Lung (tissue), 12 donors: ENCODE data around the gene VPS16. TPM values are rescaled to one million over a fixed set of nuclear protein-coding genes. Genes with fewer than 3 reads are reported as not detected.

Experiments
- ATAC-seq: fragments of 200-7000 bp; cut with Tn5 transposase; one replicate; pipeline ENCODE4 v1.9.1; 2020; ENCODE audit warnings: moderate number of reproducible peaks; ENCODE audit not compliant: insufficient read depth, low FRiP score
- DNase-seq, 3 donors: peaks; one replicate each; pipeline ENCODE4 v3.0.0-alpha.2; 2013 to 2017
- H3K27ac ChIP-seq, 2 donors: one replicate each; pipeline ENCODE4 v1.5.1; 2013; ENCODE audit warnings: mild to moderate bottlenecking in 2 of 2, moderate library complexity in 2 of 2, control low read depth in 1 of 2, inconsistent platforms in 1 of 2, low read depth in 1 of 2, low read length in 1 of 2
- H3K27me3 ChIP-seq, 3 donors: one replicate each; pipeline ENCODE4 v1.5.1; 2013; ENCODE audit warnings: low read length in 2 of 3; ENCODE audit not compliant: control insufficient read depth in 3 of 3, insufficient read depth in 3 of 3
- H3K36me3 ChIP-seq, 4 donors: one replicate each; pipeline ENCODE4 v1.5.1; 2013; ENCODE audit warnings: low read length in 4 of 4, mild to moderate bottlenecking in 1 of 4, moderate library complexity in 1 of 4; ENCODE audit not compliant: control insufficient read depth in 4 of 4, insufficient read depth in 4 of 4
- H3K4me1 ChIP-seq, 5 donors: one replicate each; pipeline ENCODE4 v1.5.1; 2013; ENCODE audit warnings: low read length in 5 of 5, mild to moderate bottlenecking in 2 of 5, moderate library complexity in 1 of 5; ENCODE audit not compliant: control insufficient read depth in 5 of 5, insufficient read depth in 5 of 5
- H3K4me3 ChIP-seq: one replicate; pipeline ENCODE4 v1.5.1; 2013; ENCODE audit warnings: mild to moderate bottlenecking, control low read depth, moderate library complexity
- H3K9ac ChIP-seq, 2 donors: one replicate each; pipeline ENCODE4 v1.5.1; 2013; ENCODE audit warnings: low read length in 2 of 2, control low read depth in 1 of 2; ENCODE audit not compliant: insufficient read depth in 1 of 2
- H3K9me3 ChIP-seq, 4 donors: one replicate each; pipeline ENCODE4 v1.5.1; 2013; ENCODE audit warnings: low read length in 3 of 4, mild to moderate bottlenecking in 1 of 4, moderate library complexity in 1 of 4; ENCODE audit not compliant: control insufficient read depth in 4 of 4, insufficient read depth in 3 of 4
- CTCF ChIP-seq: IDR thresholded peaks from 2 replicates; pipeline ENCODE4 v1.5.1; 2012; ENCODE audit warnings: mild to moderate bottlenecking; ENCODE audit errors: control extremely low read depth, extremely low read depth
- WGBS, 2 donors: extraction: QIAGEN DNeasy Blood & Tissue Kit; methylation state at CpG; one replicate each; pipeline ENCODE4 v1.1.7; 2013; 5-methylcytosine and 5-hydroxymethylcytosine counted together
- polyA plus RNA-seq, 2 donors: library from polyadenylated mRNA; stranded (reverse); fragments of 200-250 nt; gene quantifications; one replicate each; pipeline ENCODE4 v1.2.1, GENCODE V29; 2013
- total RNA-seq, 2 donors: library from RNA; depleted of rRNA in 1 of 2; stranded (reverse); fragments of >200 nt in 1 of 2; gene quantifications; one replicate each; pipeline ENCODE4 v1.2.1, GENCODE V29; 2014 to 2021
- donor health status: control.
- donor health status: control.
- donor health status: Bipolar disorder and iron deficiency.
- donor health status: healthy.
- donor health status: DM: yes; HTN: yes; CAD: no.

Gene VPS16
- total and polyA plus RNA-seq, 4 donors: 26.1 to 53.4 (median 42.5) TPM

GRCh38 chr20:2873747-2874041, 33.1 kb downstream of the VPS16 start:
- Histone ChIP-seq H3K4me1 (peaks cover 4 to 25% (median 8%) of the 10 kb centered on the region in 5 donors), H3K4me3 (peak overlapping the region; percentile 86), H3K36me3 (peaks cover 0 to 6% (median 0%) of the 10 kb centered on the region in 4 donors), H3K9ac (peak overlapping the region; percentile 38 to 60), H3K27ac (peak overlapping the region; percentile 65 to 91), H3K9me3 (no peaks in the 10 kb centered on the region), H3K27me3 (peaks cover 0 to 24% (median 19%) of the 10 kb centered on the region in 3 donors)
- ATAC-seq (peak; percentile 4), DNase-seq (peak; percentile 78 to 79 (median 79))
- 0% methylated on average over 18 to 29 of the region's 29 CpGs for WGBS, 2 donors
- no peak for TF ChIP-seq CTCF

GRCh38 chr20:2874456-2874855, 33.9 kb downstream of the VPS16 start:
- peak overlapping the region; percentile 5 for H3K4me3 ChIP-seq
- H3K27ac ChIP-seq: no peak overlapping the region
- H3K36me3 ChIP-seq: peaks cover 0 to 6% (median 0%) of the 10 kb centered on the region in 4 donors
- 30 to 40% methylated on average over 7 of the region's 7 CpGs for WGBS, 2 donors
- peaks cover 0 to 24% (median 19%) of the 10 kb centered on the region in 3 donors for H3K27me3 ChIP-seq
- H3K9ac ChIP-seq: peak overlapping the region in 1 of 2 donors; percentile 53
- TF ChIP-seq CTCF: no peak
- peaks cover 4 to 25% (median 8%) of the 10 kb centered on the region in 5 donors for H3K4me1 ChIP-seq
- DNase-seq: no peak
- no peak for ATAC-seq
- no peaks in the 10 kb centered on the region for H3K9me3 ChIP-seq

GRCh38 chr20:2875690-2876203, 35.2 kb downstream of the VPS16 start:
- Histone ChIP-seq H3K4me3 (no peak overlapping the region), H3K9me3 (no peaks in the 10 kb centered on the region), H3K27ac (no peak overlapping the region), H3K9ac (no peak overlapping the region), H3K27me3 (peaks cover 0 to 21% (median 15%) of the 10 kb centered on the region in 3 donors), H3K36me3 (peaks cover 0 to 6% (median 0%) of the 10 kb centered on the region in 4 donors), H3K4me1 (peaks cover 4 to 25% (median 8%) of the 10 kb centered on the region in 5 donors)
- no peak for ATAC-seq
- DNase-seq: no peak
- TF ChIP-seq CTCF: no peak
- 93 to 96% methylated on average over 5 of the region's 5 CpGs for WGBS, 2 donors

- no peak for TF ChIP-seq CTCF
- WGBS, 2 donors: 99 to 100% methylated on average over 1 of the region's 1 CpG
- no peak overlapping the region for H3K9ac ChIP-seq
- DNase-seq (no peak), ATAC-seq (no peak)
- H3K27me3 ChIP-seq: no peaks in the 10 kb centered on the region
- H3K4me1 ChIP-seq: peaks cover 0 to 17% (median 8%) of the 10 kb centered on the region in 5 donors
- H3K36me3 ChIP-seq: peaks cover 0 to 6% (median 0%) of the 10 kb centered on the region in 4 donors
- no peak overlapping the region for H3K4me3 ChIP-seq
- H3K27ac ChIP-seq: no peak overlapping the region
- H3K9me3 ChIP-seq: no peaks in the 10 kb centered on the region
Observed at GRCh38 chr20:2878515-2878914, 38.0 kb downstream of the VPS16 start.
